Activated B cell treated with CpG ODN at 0.5 μM for 24 hours (primary cell): ENCODE measurements around the gene NDOR1. TPM values are rescaled to one million over a fixed set of nuclear protein-coding genes. Genes with fewer than 3 reads are reported as not detected.

Source experiments
- ATAC-seq: fragments of 200-7000 bp; cut with Tn5 transposase; one replicate; pipeline ENCODE4 v1.10.0; 2021; ENCODE audit warnings: low read depth, mild to moderate bottlenecking, moderate library complexity
- CTCF ChIA-PET: fragments of 350-600 bp; sonication (Branson Sonifier 250); formaldehyde crosslinking; loops from one replicate; lab custom pipeline; 2021; ENCODE audit warnings: antibody characterized with exemption; lab: Charles Lee
- POLR2A ChIA-PET: fragments of 350-600 bp; sonication (Branson Sonifier 250); formaldehyde crosslinking; loops from one replicate; lab custom pipeline; 2021; ENCODE audit warnings: antibody characterized with exemption; lab: Charles Lee
- DNase-seq: peaks from one replicate; pipeline ENCODE4 v3.0.0; 2022
- H3K27ac Mint-ChIP-seq: one replicate; pipeline ENCODE4 v1.8.0; 2020; ENCODE audit warnings: mixed read lengths
- H3K27me3 Mint-ChIP-seq: one replicate; pipeline ENCODE4 v1.8.0; 2021; ENCODE audit warnings: mixed read lengths
- H3K36me3 Mint-ChIP-seq: one replicate; pipeline ENCODE4 v1.8.0; 2021; ENCODE audit warnings: low read depth, mixed read lengths
- H3K4me1 Mint-ChIP-seq: one replicate; pipeline ENCODE4 v1.8.0; 2021; ENCODE audit warnings: mixed read lengths
- H3K4me3 Mint-ChIP-seq: one replicate; pipeline ENCODE4 v1.8.0; 2020; ENCODE audit warnings: mild to moderate bottlenecking, mixed read lengths
- H3K9me3 Mint-ChIP-seq: one replicate; pipeline ENCODE4 v1.8.0; 2020; ENCODE audit warnings: mixed read lengths
- CTCF ChIP-seq: fragments of 200-600 bp; IDR thresholded peaks from one replicate; pipeline ENCODE4 v1.8.0; 2022; ENCODE audit warnings: antibody characterized with exemption, mild to moderate bottlenecking
- intact Hi-C: fragments of 100-400 bp; cut with micrococcal nuclease; formaldehyde crosslinking; loops from one replicate; pipeline ENCODE4 v1.15.1; 2024
- total RNA-seq: library from RNA; stranded (reverse); gene quantifications from 2 replicates; pipeline ENCODE4 v1.2.3, GENCODE V29; 2022

Gene NDOR1
- total RNA-seq, 1 donor from 2014 or later: 38.7 TPM

- DNase-seq (no peak), ATAC-seq (no peak)
- ChIA-PET CTCF (interaction anchor here (1.0 to 2.2 kb wide), 2 partner anchors 14 to 146 kb away, joined by 3 to 8 read pairs; partner anchors contain the start of gene SSNA1), POLR2A (interaction anchor here (0.5 to 1.0 kb wide), 3 partner anchors 43 to 359 kb away, joined by 3 to 5 read pairs (median 5); no protein-coding TSS in a partner anchor)
- H3K4me3 Mint-ChIP-seq: no peak overlapping the region
- no peak for TF ChIP-seq CTCF
- no peaks in the 10 kb centered on the region for H3K4me1 Mint-ChIP-seq
- no peak overlapping the region for H3K27ac Mint-ChIP-seq
- intact Hi-C loops: no loop called here
- peaks cover 3% of the 10 kb centered on the region for H3K27me3 Mint-ChIP-seq
- no peaks in the 10 kb centered on the region for H3K9me3 Mint-ChIP-seq
- H3K36me3 Mint-ChIP-seq: peaks cover 29% of the 10 kb centered on the region
Observed at GRCh38 chr9:137175345-137175961, 30.0 kb upstream of the NDOR1 start.

GRCh38 chr9:137176302-137177182 is 29.0 kb upstream of the NDOR1 start:
- POLR2A ChIA-PET: interaction anchor here (0.8 to 1.0 kb wide), 3 partner anchors 12 to 46 kb away, joined by 4 to 5 read pairs (median 5); partner anchors contain the start of gene SSNA1
- Mint-ChIP-seq H3K36me3 (peaks cover 35% of the 10 kb centered on the region), H3K27ac (no peak overlapping the region), H3K9me3 (no peaks in the 10 kb centered on the region), H3K4me1 (no peaks in the 10 kb centered on the region), H3K27me3 (no peaks in the 10 kb centered on the region), H3K4me3 (no peak overlapping the region)
- peak; percentile 54 for ATAC-seq
- CTCF ChIA-PET: interaction anchor here (1.0 to 2.2 kb wide), 3 partner anchors 13 to 147 kb away, joined by 3 to 8 read pairs (median 3); partner anchors contain the start of gene SSNA1
- DNase-seq: no peak
- intact Hi-C loops: no loop called here
- TF ChIP-seq CTCF: no peak

GRCh38 chr9:137178201-137178938 is 27.1 kb upstream of the NDOR1 start:
- H3K9me3 Mint-ChIP-seq: no peaks in the 10 kb centered on the region
- no peaks in the 10 kb centered on the region for H3K4me1 Mint-ChIP-seq
- intact Hi-C loops: no loop called here
- H3K27ac Mint-ChIP-seq: no peak overlapping the region
- DNase-seq: no peak
- no peak for TF ChIP-seq CTCF
- H3K36me3 Mint-ChIP-seq: peaks cover 50% of the 10 kb centered on the region
- ATAC-seq: no peak
- CTCF ChIA-PET: no interaction called here
- POLR2A ChIA-PET: no interaction called here
- no peak overlapping the region for H3K4me3 Mint-ChIP-seq
- H3K27me3 Mint-ChIP-seq: no peaks in the 10 kb centered on the region

GRCh38 chr9:137178939-137179630 is 26.4 kb upstream of the NDOR1 start:
- Mint-ChIP-seq H3K27ac (no peak overlapping the region), H3K4me1 (no peaks in the 10 kb centered on the region), H3K36me3 (peaks cover 57% of the 10 kb centered on the region), H3K27me3 (no peaks in the 10 kb centered on the region), H3K4me3 (no peak overlapping the region), H3K9me3 (no peaks in the 10 kb centered on the region)
- DNase-seq (no peak), ATAC-seq (no peak)
- ChIA-PET POLR2A (no interaction called here), CTCF (no interaction called here)
- no peak for TF ChIP-seq CTCF
- intact Hi-C loops: no loop called here
